Measurements from ENCODE around the gene AGXT.

- TF ChIP-seq CTCF (IDR thresholded peaks at IDR 0.05; ENCODE audit: low read depth, low read length) = no peak
- TF ChIP-seq EZH2phosphoT487 (IDR thresholded peaks at IDR 0.05; ENCODE audit: low read depth) = no peak
Observed at GRCh38 chr2:240886023-240886565, 17.5 kb downstream of the AGXT start.
